ENCODE measurements around the gene OR5AU1.

Gene OR5AU1

GRCh38 chr14:21155963-21156362 lies at the start of gene OR5AU1:
Gene OR5AU1, minus strand, starts transcription at chr14:21156063. Its CDS starts 191 bp downstream, at chr14:21155872.
- ChIA-PET CTCF (interaction anchor here (1.4 to 1.5 kb wide), 2 partner anchors 20 to 141 kb away, joined by 4 read pairs; no protein-coding TSS in a partner anchor), POLR2A (no interaction called here)
- no peak for TF ChIP-seq CTCF (IDR thresholded peaks at IDR 0.05; ENCODE audit: control extremely low read depth, extremely low read depth, low read depth, missing control alignments)
- DNase-seq (ENCODE audit: extremely low spot score): no peak

GRCh38 chr14:21205026-21205677 lies 49.3 kb upstream of the OR5AU1 start:
- TF ChIP-seq CTCF (IDR thresholded peaks at IDR 0.05; ENCODE audit: control extremely low read depth, extremely low read depth, low read depth, missing control alignments): no peak
- POLR2A ChIA-PET: no interaction called here
- CTCF ChIA-PET: interaction anchor here (1.4 kb wide), 1 partner anchor 190 kb away, joined by 3 read pairs; no protein-coding TSS in a partner anchor
- DNase-seq (ENCODE audit: extremely low spot score): no peak

GRCh38 chr14:21204167-21205025 lies 48.5 kb upstream of the OR5AU1 start:
- no peak for DNase-seq (ENCODE audit: extremely low spot score)
- ChIA-PET POLR2A (no interaction called here), CTCF (interaction anchor here (1.0 to 1.6 kb wide), 2 partner anchors 19 to 27 kb away, joined by 3 to 6 read pairs; no protein-coding TSS in a partner anchor)
- TF ChIP-seq CTCF (IDR thresholded peaks at IDR 0.05; ENCODE audit: control extremely low read depth, extremely low read depth, low read depth, missing control alignments): no peak

- DNase-seq (ENCODE audit: extremely low spot score): no peak
- CTCF ChIA-PET: interaction anchor here (1.0 to 1.6 kb wide), 3 partner anchors 20 to 60 kb away, joined by 3 to 6 read pairs (median 3); no protein-coding TSS in a partner anchor
- no peak for TF ChIP-seq CTCF (IDR thresholded peaks at IDR 0.05; ENCODE audit: control extremely low read depth, extremely low read depth, low read depth, missing control alignments)
- POLR2A ChIA-PET: no interaction called here
Observed at GRCh38 chr14:21203470-21204166, 47.8 kb upstream of the OR5AU1 start.

- CTCF ChIA-PET: interaction anchor here (1.0 to 1.6 kb wide), 3 partner anchors 21 to 59 kb away, joined by 3 to 6 read pairs (median 3); no protein-coding TSS in a partner anchor
- DNase-seq (ENCODE audit: extremely low spot score): no peak
- no peak for TF ChIP-seq CTCF (IDR thresholded peaks at IDR 0.05; ENCODE audit: control extremely low read depth, extremely low read depth, low read depth, missing control alignments)
- POLR2A ChIA-PET: interaction anchor here (0.5 kb wide), 1 partner anchor 158 kb away, joined by 4 read pairs; no protein-coding TSS in a partner anchor
Observed at GRCh38 chr14:21202463-21203358, 46.8 kb upstream of the OR5AU1 start.
